GM21528 (cell line): ENCODE data around the gene TBCEL.

Experiments
- ATAC-seq: cut with Tn5 transposase; IDR thresholded peaks from one replicate; pipeline ENCODE4 v1.9.1; 2021; ENCODE audit warnings: mild to moderate bottlenecking, moderate library complexity; ENCODE audit not compliant: unreplicated experiment, low FRiP score

The TBCEL gene

GRCh38 chr11:121058941-121059340, 35.0 kb downstream of the TBCEL start:
- ATAC-seq = no peak

- peak; percentile 96 for ATAC-seq
Measured at GRCh38 chr11:121059605-121060004, 35.7 kb downstream of the TBCEL start.

- no peak for ATAC-seq
Measured at GRCh38 chr11:121063728-121064127, 39.8 kb downstream of the TBCEL start.

GRCh38 chr11:121066623-121067022, 42.7 kb downstream of the TBCEL start:
- ATAC-seq = no peak

GRCh38 chr11:121067026-121067425, 43.1 kb downstream of the TBCEL start:
- ATAC-seq = no peak

GRCh38 chr11:121067453-121067852, 43.6 kb downstream of the TBCEL start:
- no peak for ATAC-seq

GRCh38 chr11:121067962-121068647, 44.2 kb downstream of the TBCEL start:
- no peak for ATAC-seq

GRCh38 chr11:121068787-121069186, 44.9 kb downstream of the TBCEL start:
- ATAC-seq = no peak

GRCh38 chr11:121070951-121071845, 47.3 kb downstream of the TBCEL start:
- no peak for ATAC-seq

GRCh38 chr11:121071846-121072450, 48.0 kb downstream of the TBCEL start:
- no peak for ATAC-seq

GRCh38 chr11:121081321-121081720, 57.4 kb downstream of the TBCEL start:
- no peak for ATAC-seq

GRCh38 chr11:121082219-121082618, 58.3 kb downstream of the TBCEL start:
- no peak for ATAC-seq

GRCh38 chr11:121082670-121083069, 58.8 kb downstream of the TBCEL start:
- ATAC-seq = no peak

GRCh38 chr11:121086866-121087265, 63.0 kb downstream of the TBCEL start:
- ATAC-seq = no peak

- ATAC-seq = no peak
Measured at GRCh38 chr11:121089566-121089965, 65.7 kb downstream of the TBCEL start.

GRCh38 chr11:121090145-121090721, 66.3 kb downstream of the TBCEL start:
- no peak for ATAC-seq

- no peak for ATAC-seq
Measured at GRCh38 chr11:121091492-121092152, 67.7 kb downstream of the TBCEL start.

- no peak for ATAC-seq
Measured at GRCh38 chr11:121095561-121095960, 71.7 kb downstream of the TBCEL start.

- no peak for ATAC-seq
Measured at GRCh38 chr11:121099364-121099763, 75.5 kb downstream of the TBCEL start.

- ATAC-seq = no peak
Measured at GRCh38 chr11:121099885-121100284, 76.0 kb downstream of the TBCEL start.
